HL-60 (cell line): ENCODE measurements around the gene EXOC2.

Experiments used
- DNase-seq, 2 experiments: peaks; one replicate each; pipeline ENCODE4 v3.0.0-alpha.2; 2010 to 2020; ENCODE audit warnings: low read depth in 1 of 2, low spot score in 1 of 2
- H3K27ac ChIP-seq: fragments of 250-450 bp; sonication (Bioruptor Pico); replicated peaks from 2 replicates; pipeline ENCODE4 v1.5.1; 2020; ENCODE audit warnings: mild to moderate bottlenecking, moderate library complexity
- H3K27me3 ChIP-seq: fragments of 250-450 bp; sonication (Bioruptor Pico); 2 replicates; pipeline ENCODE4 v1.5.1; 2021; ENCODE audit warnings: mild to moderate bottlenecking, moderate library complexity; ENCODE audit not compliant: insufficient read depth, poor library complexity, severe bottlenecking
- H3K4me3 ChIP-seq: replicated peaks from 2 replicates; pipeline ENCODE4 v1.5.1; 2011; ENCODE audit warnings: mild to moderate bottlenecking, control low read depth, low read length; ENCODE audit not compliant: insufficient read depth
- CTCF ChIP-seq: IDR thresholded peaks from one replicate; pipeline ENCODE4 v1.5.1; 2011; ENCODE audit warnings: low read length, control low read depth, inconsistent platforms; ENCODE audit not compliant: insufficient read depth
- GABPA ChIP-seq: IDR thresholded peaks from 2 replicates; pipeline ENCODE4 v1.6.1; 2012; ENCODE audit warnings: low read depth
- POLR2AphosphoS5 ChIP-seq: IDR thresholded peaks from 2 replicates; pipeline ENCODE4 v1.6.1; 2012; ENCODE audit warnings: low read depth
- REST ChIP-seq: IDR thresholded peaks from 2 replicates; pipeline ENCODE4 v1.6.1; 2012; ENCODE audit warnings: low read depth; ENCODE audit not compliant: insufficient replicate concordance
- SPI1 ChIP-seq: IDR thresholded peaks from 2 replicates; pipeline ENCODE4 v1.6.1; 2012; ENCODE audit warnings: low read depth, mild to moderate bottlenecking, borderline replicate concordance

EXOC2 gene

GRCh38 chr6:473768-474452, 219.0 kb downstream of the EXOC2 start:
- TF ChIP-seq CTCF (no peak), REST (no peak), GABPA (no peak), SPI1 (no peak), POLR2AphosphoS5 (no peak)
- no peak for DNase-seq

GRCh38 chr6:473356-473755, 219.6 kb downstream of the EXOC2 start:
- H3K4me3 ChIP-seq: no peak overlapping the region
- no peak for TF ChIP-seq POLR2AphosphoS5
- TF ChIP-seq REST: no peak
- no peak for TF ChIP-seq SPI1
- no peak for TF ChIP-seq GABPA
- no peak for TF ChIP-seq CTCF
- no peaks in the 10 kb centered on the region for H3K27me3 ChIP-seq
- H3K27ac ChIP-seq: no peak overlapping the region
- no peak for DNase-seq

More at GRCh38 chr6:473768-474452, 219.0 kb downstream of the EXOC2 start:
- H3K4me3 ChIP-seq: no peak overlapping the region
- no peaks in the 10 kb centered on the region for H3K27me3 ChIP-seq
- no peak overlapping the region for H3K27ac ChIP-seq

GRCh38 chr6:470901-471448, 222.0 kb downstream of the EXOC2 start:
- Histone ChIP-seq H3K27me3 (no peaks in the 10 kb centered on the region), H3K27ac (no peak overlapping the region), H3K4me3 (no peak overlapping the region)
- DNase-seq: no peak
- no peak for TF ChIP-seq CTCF
- no peak for TF ChIP-seq POLR2AphosphoS5
- TF ChIP-seq GABPA: no peak
- TF ChIP-seq SPI1: no peak
- no peak for TF ChIP-seq REST
